H9 (cell line): ENCODE results near the gene MEIS2. TPM values are rescaled to one million over a fixed set of nuclear protein-coding genes. Genes with fewer than 3 reads are reported as not detected.

Source experiments
- DNase-seq: peaks from one replicate; pipeline ENCODE4 v3.0.0-alpha.2; 2017
- H2AFZ ChIP-seq: one replicate; pipeline ENCODE4 v1.6.1; 2013; ENCODE audit warnings: mild to moderate bottlenecking, low read length, control low read depth, moderate library complexity
- H2AK5ac ChIP-seq: 2 replicates; pipeline ENCODE4 v1.6.1; 2013; ENCODE audit warnings: low read length, control low read depth, mixed read lengths; ENCODE audit not compliant: insufficient read length
- H2BK120ac ChIP-seq: one replicate; pipeline ENCODE4 v1.6.1; 2013; ENCODE audit warnings: low read depth, mild to moderate bottlenecking, low read length, control low read depth, inconsistent platforms; ENCODE audit not compliant: poor library complexity, severe bottlenecking
- H2BK12ac ChIP-seq: 2 replicates; pipeline ENCODE4 v1.6.1; 2013; ENCODE audit warnings: low read length, control low read depth, mixed read lengths, low read depth; ENCODE audit not compliant: insufficient read length
- H2BK15ac ChIP-seq: 2 replicates; pipeline ENCODE4 v1.6.1; 2013; ENCODE audit warnings: low read depth, low read length, control low read depth
- H2BK20ac ChIP-seq: one replicate; pipeline ENCODE4 v1.6.1; 2013; ENCODE audit warnings: low read depth, mild to moderate bottlenecking, low read length, control low read depth, inconsistent platforms; ENCODE audit not compliant: poor library complexity, severe bottlenecking
- H2BK5ac ChIP-seq: 2 replicates; pipeline ENCODE4 v1.6.1; 2013; ENCODE audit warnings: low read length, control low read depth, mixed read lengths; ENCODE audit not compliant: insufficient read length
- H3K14ac ChIP-seq: 2 replicates; pipeline ENCODE4 v1.6.1; 2013; ENCODE audit warnings: low read length, control low read depth; ENCODE audit not compliant: insufficient read depth
- H3K18ac ChIP-seq: 2 replicates; pipeline ENCODE4 v1.6.1; 2013; ENCODE audit warnings: low read depth, mild to moderate bottlenecking, mixed read lengths, low read length, control low read depth; ENCODE audit not compliant: insufficient read length
- H3K23ac ChIP-seq: 2 replicates; pipeline ENCODE4 v1.6.1; 2013; ENCODE audit warnings: low read length, control low read depth, mixed read lengths, low read depth; ENCODE audit not compliant: insufficient read length
- H3K23me2 ChIP-seq: 2 replicates; pipeline ENCODE4 v1.6.1; 2013; ENCODE audit warnings: low read depth, mild to moderate bottlenecking, mixed read lengths, low read length, control low read depth; ENCODE audit not compliant: insufficient read length, poor library complexity, severe bottlenecking
- H3K27ac ChIP-seq: 2 replicates; pipeline ENCODE4 v1.5.1; 2013; ENCODE audit warnings: low read length, control low read depth, mixed read lengths, low read depth; ENCODE audit not compliant: insufficient read length
- H3K27me3 ChIP-seq: 2 replicates; pipeline ENCODE4 v1.6.1; 2013; ENCODE audit warnings: low read length, control low read depth, inconsistent platforms; ENCODE audit not compliant: insufficient read depth
- H3K4ac ChIP-seq: 2 replicates; pipeline ENCODE4 v1.6.1; 2013; ENCODE audit warnings: low read depth, mild to moderate bottlenecking, control low read depth, inconsistent platforms, low read length, moderate library complexity
- H3K4me1 ChIP-seq: 2 replicates; pipeline ENCODE4 v1.6.1; 2013; ENCODE audit warnings: low read length, control low read depth, inconsistent platforms; ENCODE audit not compliant: insufficient read depth
- H3K4me2 ChIP-seq: 2 replicates; pipeline ENCODE4 v1.6.1; 2013; ENCODE audit warnings: low read length, control low read depth, mixed read lengths; ENCODE audit not compliant: insufficient read length, insufficient read depth
- H3K56ac ChIP-seq: 2 replicates; pipeline ENCODE4 v1.6.1; 2013; ENCODE audit warnings: low read depth, mild to moderate bottlenecking, mixed read lengths, low read length, control low read depth; ENCODE audit not compliant: insufficient read length
- H3K79me1 ChIP-seq: 2 replicates; pipeline ENCODE4 v1.6.1; 2013; ENCODE audit warnings: low read depth, mild to moderate bottlenecking, moderate library complexity, low read length, control low read depth, inconsistent platforms; ENCODE audit not compliant: insufficient read depth, poor library complexity, severe bottlenecking
- H3K79me2 ChIP-seq: 2 replicates; pipeline ENCODE4 v1.6.1; 2013; ENCODE audit warnings: low read length, control low read depth, inconsistent platforms; ENCODE audit not compliant: insufficient read depth
- H3K9ac ChIP-seq: 2 replicates; pipeline ENCODE4 v1.6.1; 2013; ENCODE audit warnings: low read length, control low read depth, mixed read lengths; ENCODE audit not compliant: insufficient read length; ENCODE audit errors: extremely low read depth
- H3K9me3 ChIP-seq: one replicate; pipeline ENCODE4 v1.6.1; 2013; ENCODE audit warnings: low read depth, low read length, inconsistent platforms; ENCODE audit not compliant: control insufficient read depth
- H3T11ph ChIP-seq: one replicate; pipeline ENCODE4 v1.6.1; 2013; ENCODE audit warnings: mild to moderate bottlenecking, low read length, control low read depth, inconsistent platforms
- H4K20me1 ChIP-seq: one replicate; pipeline ENCODE4 v1.6.1; 2013; ENCODE audit not compliant: control insufficient read depth, insufficient read length, insufficient read depth
- H4K5ac ChIP-seq: 2 replicates; pipeline ENCODE4 v1.6.1; 2013; ENCODE audit warnings: low read depth, mild to moderate bottlenecking, mixed read lengths, low read length, control low read depth; ENCODE audit not compliant: insufficient read length
- H4K8ac ChIP-seq: replicated peaks from 2 replicates; pipeline ENCODE4 v1.6.1; 2013; ENCODE audit warnings: low read length, control low read depth, mixed read lengths, low read depth; ENCODE audit not compliant: insufficient read length
- H4K91ac ChIP-seq: 2 replicates; pipeline ENCODE4 v1.6.1; 2013; ENCODE audit warnings: low read depth, mild to moderate bottlenecking, moderate library complexity, mixed read lengths, low read length, control low read depth; ENCODE audit not compliant: insufficient read length
- H3K27ac Mint-ChIP-seq, 3 experiments: 2 replicates in 2 of 3; 3 replicates in 1 of 3; pipeline ENCODE4 v1.8.0; 2020 to 2021; ENCODE audit warnings: mixed read lengths in 3 of 3, mild to moderate bottlenecking in 1 of 3, moderate library complexity in 1 of 3
- H3K27me3 Mint-ChIP-seq: 2 replicates; pipeline ENCODE4 v1.8.0; 2021; ENCODE audit warnings: low read depth, mild to moderate bottlenecking, moderate library complexity, mixed read lengths
- H3K36me3 Mint-ChIP-seq, 3 experiments: 2 replicates in 2 of 3; 3 replicates in 1 of 3; pipeline ENCODE4 v1.8.0; 2020 to 2021; ENCODE audit warnings: low read depth in 3 of 3, mixed read lengths in 3 of 3; ENCODE audit not compliant: insufficient read depth in 1 of 3
- H3K4me1 Mint-ChIP-seq, 2 experiments: 2 replicates each; pipeline ENCODE4 v1.8.0; 2020; ENCODE audit warnings: mixed read lengths in 2 of 2
- H3K4me3 Mint-ChIP-seq, 2 experiments: 2 replicates in 1 of 2; 3 replicates in 1 of 2; pipeline ENCODE4 v1.8.0; 2020 to 2021; ENCODE audit warnings: mild to moderate bottlenecking in 2 of 2, mixed read lengths in 2 of 2, moderate library complexity in 1 of 2
- H3K9me3 Mint-ChIP-seq, 2 experiments: 2 replicates in 1 of 2; 3 replicates in 1 of 2; pipeline ENCODE4 v1.8.0; 2020; ENCODE audit warnings: mild to moderate bottlenecking in 2 of 2, mixed read lengths in 2 of 2, moderate library complexity in 1 of 2
- CTCF ChIP-seq: fragments of 200-600 bp; sonication (generic); conservative IDR thresholded peaks from 3 replicates; pipeline ENCODE4 v1.8.0; 2021; ENCODE audit warnings: antibody characterized with exemption, mild to moderate bottlenecking
- WGBS: extraction: QIAGEN DNeasy Blood & Tissue Kit; methylation state at CpG from one replicate; pipeline ENCODE4 v1.1.7; 2013; ENCODE audit warnings: missing lambda C conversion rate, low lambda C conversion rate, mixed read lengths; ENCODE audit not compliant: insufficient read length; ENCODE audit errors: extremely low coverage; 5-methylcytosine and 5-hydroxymethylcytosine counted together
- total RNA-seq: library from RNA; stranded (reverse); gene quantifications from 2 replicates; pipeline ENCODE4 v1.2.1, GENCODE V29; 2021

The MEIS2 gene
- total RNA-seq, 1 experiment from 2014 or later, result 0.35 TPM

GRCh38 chr15:36898536-36899126, 201.7 kb downstream of the MEIS2 start:
- no peak overlapping the region for H3K23ac ChIP-seq
- peaks cover 55% of the 10 kb centered on the region for H3K27me3 Mint-ChIP-seq
- H3K79me1 ChIP-seq, result no peaks in the 10 kb centered on the region
- no peaks in the 10 kb centered on the region; the same call in 1 of the 2 replicates for H3K27me3 ChIP-seq
- H3K4me1 ChIP-seq, result peaks cover 15% of the 10 kb centered on the region
- no peak overlapping the region for H2BK20ac ChIP-seq
- H3K56ac ChIP-seq, result no peak overlapping the region
- no peak overlapping the region for H4K5ac ChIP-seq
- no peak overlapping the region for H2BK15ac ChIP-seq
- peak overlapping the region; percentile 17 to 56; a peak in 3 of 5 replicates for H3K4me3 Mint-ChIP-seq
- no peaks in the 10 kb centered on the region for H3K36me3 Mint-ChIP-seq
- no peaks in the 10 kb centered on the region for H4K20me1 ChIP-seq
- no peak for DNase-seq
- H3K4me2 ChIP-seq, result peak overlapping the region; percentile 15
- H3K14ac ChIP-seq, result no peak overlapping the region
- no peak overlapping the region for H2BK12ac ChIP-seq
- no peaks in the 10 kb centered on the region for H3K23me2 ChIP-seq
- WGBS, result no CpG with 5 or more reads among the region's 4 CpGs
- no peak for TF ChIP-seq CTCF
- no peak overlapping the region for H3K27ac ChIP-seq
- H2AK5ac ChIP-seq, result no peak overlapping the region
- no peak overlapping the region for H3K18ac ChIP-seq
- no peak overlapping the region for H4K91ac ChIP-seq
- H3K4ac ChIP-seq, result no peak overlapping the region
- H4K8ac ChIP-seq, result no peak overlapping the region
- peaks cover 55 to 65% of the 10 kb centered on the region in 2 experiments for H3K4me1 Mint-ChIP-seq
- no peaks in the 10 kb centered on the region for H3K79me2 ChIP-seq
- H3K9me3 ChIP-seq, result no peaks in the 10 kb centered on the region
- no peak overlapping the region for H2BK120ac ChIP-seq
- no peaks in the 10 kb centered on the region; a peak in 1 of 5 replicates for H3K9me3 Mint-ChIP-seq
- H2BK5ac ChIP-seq, result no peak overlapping the region
- H2AFZ ChIP-seq, result no peak overlapping the region
- peak overlapping the region in 2 of 3 experiments; percentile 14 to 93; a peak in 2 of 7 replicates for H3K27ac Mint-ChIP-seq
- no peak overlapping the region for H3K9ac ChIP-seq
- no peak overlapping the region for H3T11ph ChIP-seq
